NCI-H2196 treated with DMSO at 0.1 percent for 48 hours (cell line): ENCODE data around the gene RAB7B.
"Not testable (repeated sequence)": the region's sequence is repeated elsewhere in the genome, so short reads cannot be mapped to it uniquely, and the experiment has no call there.

Experiments used
- DNase-seq: peaks from one replicate; lab custom pipeline; 2025; ENCODE audit not compliant: unreplicated experiment; lab: John Stamatoyannopoulos, UW

The RAB7B gene

GRCh38 chr1:206002871-206003801 lies at the start of gene RAB7B:
Gene RAB7B (minus strand): TSS chr1:206003395. CDS start chr1:205994135, 9,260 bp downstream.
- no peak for DNase-seq

- not testable (repeated sequence) for DNase-seq
Observed at GRCh38 chr1:206052231-206052865, 49.2 kb upstream of the RAB7B start.

- peak; percentile 51 for DNase-seq
Observed at GRCh38 chr1:206050655-206051235, 47.5 kb upstream of the RAB7B start.

- DNase-seq = no peak
Observed at GRCh38 chr1:206049919-206050600, 46.9 kb upstream of the RAB7B start.

GRCh38 chr1:206049293-206049692 lies 46.1 kb upstream of the RAB7B start:
- no peak for DNase-seq

- DNase-seq = no peak
Observed at GRCh38 chr1:206048582-206048981, 45.4 kb upstream of the RAB7B start.

- DNase-seq = no peak
Observed at GRCh38 chr1:206047271-206047670, 44.1 kb upstream of the RAB7B start.

GRCh38 chr1:206041640-206042039 lies 38.4 kb upstream of the RAB7B start:
- no peak for DNase-seq

GRCh38 chr1:206040328-206040727 lies 37.1 kb upstream of the RAB7B start:
- DNase-seq = no peak

GRCh38 chr1:206039046-206039973 lies 36.1 kb upstream of the RAB7B start:
- DNase-seq = no peak

- no peak for DNase-seq
Observed at GRCh38 chr1:206037581-206037980, 34.4 kb upstream of the RAB7B start.

- DNase-seq = peak; percentile 4
Observed at GRCh38 chr1:206036663-206037455, 33.7 kb upstream of the RAB7B start.

GRCh38 chr1:206035027-206035426 lies 31.8 kb upstream of the RAB7B start:
- peak; percentile 17 for DNase-seq

GRCh38 chr1:206032380-206033140 lies 29.4 kb upstream of the RAB7B start:
- DNase-seq = no peak

- DNase-seq = peak; percentile 79
Observed at GRCh38 chr1:206030714-206031113, 27.5 kb upstream of the RAB7B start.

- DNase-seq = no peak
Observed at GRCh38 chr1:206030191-206030590, 27.0 kb upstream of the RAB7B start.

GRCh38 chr1:206029484-206029883 lies 26.3 kb upstream of the RAB7B start:
- DNase-seq = no peak

- no peak for DNase-seq
Observed at GRCh38 chr1:206025283-206025820, 22.2 kb upstream of the RAB7B start.
